DMS53 treated with DMSO at 0.1 percent for 48 hours (cell line): ENCODE results near the gene PKP4.

Experiments
- DNase-seq: peaks from one replicate; lab custom pipeline; 2025; ENCODE audit not compliant: unreplicated experiment; lab: John Stamatoyannopoulos, UW

The PKP4 gene

DNA sequence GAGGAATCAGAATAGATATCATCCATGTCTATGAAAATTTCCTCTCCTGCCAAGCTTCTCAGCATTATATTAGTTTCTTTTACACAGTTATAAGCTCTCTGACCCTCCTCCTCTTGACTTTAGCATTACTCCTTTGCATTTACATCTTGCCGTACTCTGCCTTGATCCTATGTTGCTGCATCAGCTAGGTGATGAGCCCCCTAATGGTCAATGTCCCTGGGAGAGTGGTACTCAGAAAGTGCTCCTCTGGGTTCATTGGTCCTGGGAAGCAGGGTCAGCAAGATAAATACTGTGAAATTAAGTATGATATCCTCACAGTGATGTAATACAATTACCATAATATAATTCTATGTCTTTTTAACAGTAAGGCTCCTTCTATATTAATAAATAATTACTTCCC lies 74.1 kb downstream of the PKP4 start:
- DNase-seq: no peak

DNA sequence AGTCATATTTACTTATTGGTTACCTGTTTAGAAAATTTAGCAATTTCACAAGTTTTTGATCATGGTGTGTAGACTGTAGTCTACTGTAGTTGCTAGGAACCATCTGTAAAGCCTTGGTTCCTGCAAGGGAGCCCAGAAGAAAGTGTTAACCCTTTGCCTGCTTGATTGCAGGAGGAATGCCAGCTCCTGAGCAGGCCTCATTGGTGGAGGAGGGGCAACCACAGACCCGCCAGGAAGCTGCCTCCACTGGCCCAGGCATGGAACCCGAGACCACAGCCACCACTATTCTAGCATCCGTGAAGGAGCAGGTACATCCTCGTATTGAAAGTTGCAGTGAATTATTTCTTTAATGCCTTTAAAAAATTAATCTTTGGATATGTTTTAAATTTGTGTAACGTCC lies 76.3 kb downstream of the PKP4 start:
- DNase-seq: no peak

DNA sequence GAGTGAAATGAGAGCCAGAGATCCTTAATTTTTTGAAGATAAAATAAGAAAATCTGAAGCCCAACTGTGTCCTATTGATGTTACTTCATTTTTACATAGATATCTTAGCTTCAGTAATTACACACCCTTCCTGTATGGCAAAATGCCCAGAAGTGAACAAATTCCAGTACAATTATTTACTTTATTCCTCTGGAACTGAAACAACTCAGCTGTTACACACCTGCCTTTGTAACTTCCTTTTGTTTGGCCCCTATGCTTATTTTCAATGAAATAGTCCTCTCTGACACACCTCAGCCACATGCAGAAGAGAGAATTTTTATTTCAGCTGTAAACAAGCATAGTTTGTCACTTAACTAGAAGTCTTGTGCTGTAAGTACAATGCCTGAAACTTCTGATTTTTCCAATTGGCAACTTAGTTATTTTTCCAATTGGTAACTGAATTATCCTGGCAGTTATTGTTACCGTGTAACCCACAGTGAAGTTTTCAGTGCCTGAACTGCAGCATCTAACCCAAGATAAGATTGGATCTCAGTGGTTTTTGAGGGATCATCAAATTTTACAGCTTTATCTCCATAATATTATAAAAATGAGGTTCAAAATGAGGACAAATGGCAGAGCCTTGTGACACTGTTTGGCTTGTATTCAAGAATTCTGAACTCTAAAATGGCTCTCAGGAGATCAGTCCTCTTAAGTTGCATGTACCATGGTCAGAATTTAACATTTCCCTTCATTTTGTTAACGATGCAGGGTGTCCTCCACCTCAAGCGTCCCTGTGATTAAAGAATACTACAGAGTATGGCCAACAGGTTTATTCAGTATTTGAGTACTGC lies 82.6 kb downstream of the PKP4 start:
- peak; percentile 92 for DNase-seq

DNA sequence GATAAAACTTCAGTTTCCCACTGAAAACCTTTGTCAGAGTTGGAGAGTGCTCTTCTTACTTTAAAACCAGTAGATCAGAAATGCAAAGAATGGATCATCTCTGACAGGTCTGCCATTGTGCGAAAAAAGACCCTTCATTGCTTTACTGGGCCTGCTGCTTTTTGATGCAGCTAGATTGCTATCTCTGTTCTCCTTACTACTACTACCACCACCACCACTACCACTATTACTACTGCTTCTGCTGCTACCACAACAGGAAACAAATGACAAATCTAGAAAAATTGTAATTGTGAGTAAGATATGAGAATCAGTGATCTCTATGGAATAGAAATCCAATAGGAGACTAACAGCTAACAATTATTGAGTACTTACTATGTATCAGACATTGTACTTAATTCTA lies 85.8 kb downstream of the PKP4 start:
- no peak for DNase-seq

DNA sequence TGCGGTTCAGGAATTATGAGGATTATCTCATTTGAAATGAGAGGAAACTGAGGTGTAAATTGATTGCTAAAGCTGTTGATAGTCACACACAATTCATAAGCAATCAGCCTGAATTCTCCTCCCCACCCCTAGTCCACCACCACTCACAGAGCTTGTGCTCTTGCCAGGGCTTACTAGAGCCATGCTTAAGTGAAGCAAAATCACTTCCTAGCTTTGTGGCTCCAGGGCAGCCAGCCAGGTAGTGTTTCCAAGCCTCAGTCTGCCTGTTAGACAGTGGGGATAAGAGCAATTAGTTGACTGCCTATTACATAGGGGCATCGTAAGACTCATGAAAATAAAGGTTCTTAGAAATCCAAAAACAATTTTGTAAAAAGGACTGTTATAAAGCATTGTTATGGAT lies 87.2 kb downstream of the PKP4 start:
- no peak for DNase-seq

DNA sequence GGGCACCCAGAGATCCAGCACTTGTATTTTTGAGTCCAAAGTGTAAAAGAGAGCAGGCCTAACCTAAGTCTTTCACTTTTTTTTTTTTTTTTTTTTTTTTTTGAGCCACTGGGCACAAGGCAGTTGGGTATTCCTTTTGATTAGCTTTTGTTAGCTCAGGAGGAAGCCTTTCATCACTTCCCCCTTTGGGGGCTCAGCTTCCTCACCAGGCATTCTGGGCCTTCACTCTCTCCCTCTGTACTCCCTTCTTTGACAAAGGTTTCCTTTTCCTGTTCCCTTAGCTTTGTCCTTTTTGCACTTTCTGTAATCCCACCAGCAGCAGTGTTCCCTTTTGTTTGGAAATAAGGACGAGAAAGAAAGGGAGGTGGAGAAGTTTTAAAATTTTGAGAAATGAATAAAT lies 88.2 kb downstream of the PKP4 start:
- no peak for DNase-seq

DNA sequence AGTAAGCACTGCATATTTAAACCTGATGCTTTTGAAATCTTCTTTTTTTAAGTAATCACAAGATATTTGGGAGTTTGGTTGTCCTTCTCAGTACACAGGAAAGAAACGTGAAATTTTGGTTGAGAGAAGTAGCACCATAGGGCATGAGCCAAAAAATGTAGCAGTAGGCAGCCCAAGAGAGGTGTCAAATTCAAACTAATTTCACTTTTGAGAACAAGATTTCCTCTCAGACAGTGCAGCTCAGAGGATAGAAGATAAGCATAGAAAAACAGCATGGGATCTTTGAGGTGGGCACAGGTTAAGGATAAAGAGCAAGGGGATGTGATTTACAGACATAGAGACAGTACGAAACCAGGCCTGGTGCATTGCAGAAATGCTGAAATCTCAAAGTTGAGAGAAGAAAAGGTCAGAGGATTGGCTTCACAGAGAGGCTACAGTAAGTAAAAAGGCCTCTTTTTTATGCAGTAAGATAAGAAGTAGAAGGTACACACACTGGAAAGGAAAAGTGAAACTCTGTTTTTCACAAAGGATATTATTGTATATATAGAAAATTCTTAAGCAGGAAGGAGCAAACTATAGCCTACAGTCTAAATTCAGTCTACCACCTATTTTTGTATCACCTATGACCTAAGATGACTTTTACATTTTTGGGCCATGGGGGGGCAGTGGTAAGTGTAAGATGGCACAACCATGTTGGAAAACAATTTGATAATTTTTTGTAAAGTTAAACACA lies 89.8 kb downstream of the PKP4 start:
- no peak for DNase-seq

DNA sequence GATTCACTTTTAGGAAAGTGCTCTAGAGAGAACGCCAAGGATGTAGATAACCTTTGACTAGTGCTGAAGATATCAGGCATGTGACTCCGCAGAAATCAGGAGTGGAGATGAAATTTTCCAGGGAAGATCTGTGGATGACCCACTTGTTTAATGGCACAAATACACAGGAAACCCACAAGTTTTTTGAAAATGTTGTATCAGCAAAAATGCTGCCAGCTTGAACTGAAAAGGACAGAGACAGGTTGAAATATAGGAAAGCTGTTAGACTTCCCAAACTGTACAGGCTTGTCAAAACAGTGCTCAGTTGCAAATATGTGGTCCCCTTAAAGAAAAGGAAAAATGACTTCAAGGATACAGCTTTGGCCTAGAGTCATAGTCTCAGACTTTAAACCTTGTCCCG lies 96.5 kb downstream of the PKP4 start:
- no peak for DNase-seq

DNA sequence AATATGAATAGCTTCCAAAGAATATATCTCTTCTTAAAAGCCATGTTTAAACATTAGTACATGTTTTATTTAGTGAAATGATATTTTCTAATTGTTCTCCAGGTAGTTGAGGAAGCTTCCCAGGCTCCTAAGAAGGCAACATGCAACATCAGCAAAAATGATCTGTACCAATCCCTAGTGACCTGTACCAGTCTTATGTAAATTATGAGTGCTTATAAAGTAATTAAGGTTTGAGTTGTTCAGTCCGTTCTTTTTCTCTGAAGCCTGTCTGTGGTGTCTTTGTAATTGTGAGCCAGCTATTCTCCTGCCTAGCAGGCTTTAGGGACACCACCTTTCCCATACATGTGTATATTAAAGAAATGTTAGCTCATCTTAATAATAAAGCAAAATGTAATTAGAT lies 98.2 kb downstream of the PKP4 start:
- DNase-seq: no peak

DNA sequence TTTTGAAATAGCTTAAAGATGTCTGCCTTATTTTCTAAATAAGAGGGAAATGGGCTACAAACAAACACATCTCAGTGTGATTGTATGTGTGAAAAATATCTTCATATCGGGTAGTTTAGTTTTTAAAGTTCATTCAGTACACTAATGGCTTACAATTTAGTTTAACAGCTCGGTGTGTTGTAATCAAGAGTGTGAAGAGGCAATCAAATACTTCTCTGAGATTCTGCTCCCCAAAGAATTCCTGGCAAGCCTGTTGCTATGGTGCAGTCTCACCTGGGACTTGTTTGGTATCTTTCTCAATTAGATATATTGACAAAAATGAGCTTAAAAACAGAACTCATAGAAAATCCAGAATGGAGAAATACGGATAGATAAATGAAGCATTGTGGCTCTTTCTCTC lies 99.4 kb downstream of the PKP4 start:
- no peak for DNase-seq

DNA sequence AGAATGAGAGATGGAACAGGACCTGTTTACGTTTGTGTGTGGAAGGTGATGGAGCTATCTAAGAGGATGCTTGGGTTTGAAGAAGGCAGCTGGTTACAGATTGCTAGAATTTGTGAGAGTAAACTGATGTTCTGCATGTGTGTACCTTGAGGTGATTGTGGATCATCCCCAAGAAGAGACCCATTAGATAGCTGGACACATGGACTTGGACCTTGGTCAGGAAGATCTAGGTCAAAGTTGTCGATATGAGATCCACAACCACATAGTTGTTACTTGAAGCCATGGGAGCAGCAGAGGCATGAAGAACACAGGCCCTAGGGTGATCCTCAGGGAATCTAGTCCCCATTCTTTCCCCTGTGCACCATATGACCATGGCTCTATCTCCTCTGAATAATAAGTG lies 101.0 kb downstream of the PKP4 start:
- DNase-seq: no peak

DNA sequence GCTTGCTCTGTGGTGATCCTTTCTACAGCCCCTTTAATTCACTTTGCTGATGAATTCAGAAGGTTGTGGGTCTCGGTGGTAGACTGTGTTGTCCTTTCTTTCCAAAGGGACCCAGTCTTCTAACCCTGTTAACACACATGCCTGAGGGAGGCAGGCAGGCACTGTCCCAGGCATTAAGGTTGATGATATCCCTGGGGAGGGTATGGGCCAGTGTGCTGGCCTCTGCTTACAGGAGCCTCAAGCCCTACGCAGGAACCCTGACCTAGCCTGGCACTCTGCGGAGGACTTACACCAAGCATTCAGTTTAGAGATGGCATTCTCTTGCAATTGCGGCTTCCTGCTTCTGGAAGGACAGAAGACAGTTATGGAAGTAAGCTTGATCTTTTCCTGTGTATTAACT lies 102.5 kb downstream of the PKP4 start:
- DNase-seq: no peak

DNA sequence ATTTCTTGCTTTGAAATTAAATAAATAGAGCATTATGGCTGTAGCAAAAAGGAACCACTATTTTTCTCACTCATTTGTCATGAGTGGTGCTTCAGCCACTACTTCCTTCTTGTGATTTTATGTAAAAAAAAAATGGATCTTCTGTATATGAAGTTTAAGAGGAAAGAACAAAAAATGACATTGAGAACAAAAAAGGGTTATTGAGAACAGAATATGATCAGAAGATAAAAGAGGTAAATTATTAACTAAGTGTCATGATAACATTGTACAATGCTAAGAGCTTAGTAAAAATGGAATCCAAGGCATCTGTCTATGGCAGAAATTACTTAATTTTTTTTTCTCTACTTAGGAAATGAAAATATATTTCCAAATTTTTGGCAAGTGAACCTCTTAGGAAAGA lies 103.5 kb downstream of the PKP4 start:
- DNase-seq: peak; percentile 57

DNA sequence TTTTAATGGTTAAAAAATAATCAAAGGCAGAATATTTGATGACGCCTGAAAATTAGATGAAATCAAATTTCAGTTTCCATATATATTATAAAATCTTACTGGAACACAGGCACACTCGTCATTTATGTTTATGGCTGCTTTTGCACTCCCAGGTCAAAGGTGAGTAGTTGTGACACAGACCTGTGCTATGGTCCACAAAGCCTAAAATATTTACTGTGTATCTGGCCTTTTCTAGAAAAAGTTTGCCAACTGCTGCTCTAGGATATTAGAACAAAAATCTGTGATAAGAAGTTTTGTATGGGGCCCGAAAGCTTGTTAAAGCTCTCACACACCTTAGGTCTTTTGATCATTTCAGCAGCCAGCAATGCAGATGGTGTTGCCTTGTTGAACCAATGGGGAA lies 104.3 kb downstream of the PKP4 start:
- DNase-seq: no peak

DNA sequence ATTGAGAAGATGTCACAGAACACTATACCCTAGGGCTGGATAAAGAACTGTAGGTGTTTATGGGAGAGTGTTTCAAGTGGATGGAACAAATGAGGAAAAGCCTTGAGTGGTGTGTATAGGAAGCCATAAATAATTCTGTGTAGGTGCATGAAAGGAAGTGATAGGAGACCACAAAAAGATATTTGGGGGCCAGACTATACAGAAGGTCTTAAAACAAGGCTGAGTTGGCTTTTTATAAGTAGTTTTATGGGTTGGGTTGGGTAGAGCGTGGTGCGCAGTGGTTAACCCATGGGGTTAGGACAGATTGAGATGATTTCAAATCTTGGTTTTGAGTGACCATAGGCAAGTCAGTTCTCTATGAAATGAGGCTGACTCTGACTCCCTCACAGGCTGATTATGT lies 110.5 kb downstream of the PKP4 start:
- no peak for DNase-seq

DNA sequence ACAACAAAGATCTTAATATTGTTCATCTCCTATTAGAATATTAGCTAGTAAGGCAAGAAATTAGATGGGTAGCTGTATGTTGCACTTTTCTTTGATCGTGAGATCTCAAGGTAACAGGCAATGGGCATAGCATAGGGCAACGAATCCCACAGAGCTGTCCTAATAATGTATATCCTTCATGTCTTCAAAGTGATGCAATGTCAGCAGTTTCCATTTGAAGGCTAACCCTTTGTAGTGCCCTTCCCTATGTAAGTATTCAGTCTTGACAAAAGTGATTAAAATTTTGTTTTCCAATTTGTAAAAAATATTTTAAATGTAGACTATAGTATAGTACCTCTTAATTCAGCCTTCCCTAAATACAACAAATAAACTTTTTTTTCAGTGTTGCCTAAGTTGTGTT lies 112.5 kb downstream of the PKP4 start:
- no peak for DNase-seq

DNA sequence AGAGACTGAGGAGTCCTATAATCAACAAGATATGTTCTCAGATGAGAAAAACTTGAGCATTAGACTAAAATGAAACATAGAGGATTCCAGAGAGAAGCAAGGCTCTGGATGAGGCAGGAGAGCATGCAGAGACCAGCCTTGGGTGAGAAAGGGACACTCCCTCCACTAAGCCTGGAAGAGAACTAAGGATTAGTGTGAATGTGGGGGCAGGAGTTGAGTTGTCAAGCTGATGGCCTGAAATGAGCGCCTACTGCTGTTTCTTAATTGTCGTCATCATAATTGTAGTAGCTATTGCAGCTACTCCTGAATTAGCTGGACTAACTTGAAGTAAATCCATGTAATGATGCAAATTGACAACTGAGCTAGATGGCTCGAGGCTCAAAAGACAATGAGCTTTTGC lies 114.1 kb downstream of the PKP4 start:
- no peak for DNase-seq

DNA sequence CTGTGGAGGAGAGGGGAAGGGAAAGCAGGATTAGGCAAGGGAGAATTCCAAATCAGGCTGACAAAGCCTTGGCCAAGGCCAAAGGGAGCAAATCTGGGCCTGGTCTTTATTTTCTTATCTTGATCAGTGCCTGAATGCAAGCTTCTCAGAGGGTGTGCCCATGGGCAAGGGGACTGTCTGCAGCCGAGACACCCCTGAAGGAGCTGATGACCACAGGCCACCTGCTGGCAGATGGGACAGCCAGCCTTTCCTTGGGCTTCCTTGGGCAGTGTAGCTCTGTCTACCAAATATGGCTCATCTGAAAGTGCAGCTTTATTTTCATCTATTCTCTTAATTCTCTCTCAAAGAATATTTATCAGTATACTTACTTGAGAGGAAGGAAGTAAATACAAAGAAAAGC lies 117.0 kb downstream of the PKP4 start:
- DNase-seq: no peak

DNA sequence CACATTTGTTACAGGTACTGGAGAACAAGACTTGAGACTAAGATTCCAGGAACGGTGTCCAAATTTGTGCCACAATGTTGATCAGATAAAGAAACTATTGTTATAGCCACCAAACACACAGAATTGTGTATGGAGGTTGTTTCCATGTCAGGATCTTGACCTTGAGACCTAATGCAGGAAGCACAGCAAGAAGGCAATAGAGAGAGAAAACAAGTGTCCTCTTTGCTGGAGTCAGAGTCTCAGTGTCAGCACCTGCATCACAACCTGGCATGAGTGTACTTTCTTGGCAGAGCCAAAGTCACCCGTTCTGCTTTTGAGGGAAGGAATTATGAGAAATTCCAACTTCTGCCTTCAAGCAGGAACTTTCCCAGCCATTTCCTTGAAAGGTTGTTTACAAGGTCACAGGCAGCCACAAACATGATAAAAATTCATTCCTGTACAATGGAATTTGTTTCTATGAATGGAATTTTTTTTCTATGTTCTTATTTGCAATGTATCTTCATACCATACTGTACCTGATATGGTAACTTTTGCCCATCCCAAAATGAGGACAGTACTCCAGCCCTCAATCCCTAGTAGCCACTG lies 118.4 kb downstream of the PKP4 start:
- DNase-seq: no peak

DNA sequence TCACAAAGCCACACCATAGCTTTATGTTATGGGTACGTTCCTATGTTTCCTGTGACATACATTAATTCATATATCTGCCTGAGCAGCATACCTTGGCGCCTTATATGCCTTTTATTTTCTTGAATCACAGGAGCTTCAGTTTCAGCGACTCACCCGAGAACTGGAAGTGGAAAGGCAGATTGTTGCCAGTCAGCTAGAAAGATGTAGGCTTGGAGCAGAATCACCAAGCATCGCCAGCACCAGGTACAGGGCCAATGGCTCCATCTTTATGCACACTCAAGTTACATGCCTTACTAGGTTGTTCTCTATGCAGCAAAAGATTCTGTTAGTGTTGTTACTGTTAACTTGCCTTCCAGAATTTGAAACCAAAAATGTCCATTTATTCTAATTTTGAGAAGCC lies 120.4 kb downstream of the PKP4 start:
- DNase-seq: no peak

DNA sequence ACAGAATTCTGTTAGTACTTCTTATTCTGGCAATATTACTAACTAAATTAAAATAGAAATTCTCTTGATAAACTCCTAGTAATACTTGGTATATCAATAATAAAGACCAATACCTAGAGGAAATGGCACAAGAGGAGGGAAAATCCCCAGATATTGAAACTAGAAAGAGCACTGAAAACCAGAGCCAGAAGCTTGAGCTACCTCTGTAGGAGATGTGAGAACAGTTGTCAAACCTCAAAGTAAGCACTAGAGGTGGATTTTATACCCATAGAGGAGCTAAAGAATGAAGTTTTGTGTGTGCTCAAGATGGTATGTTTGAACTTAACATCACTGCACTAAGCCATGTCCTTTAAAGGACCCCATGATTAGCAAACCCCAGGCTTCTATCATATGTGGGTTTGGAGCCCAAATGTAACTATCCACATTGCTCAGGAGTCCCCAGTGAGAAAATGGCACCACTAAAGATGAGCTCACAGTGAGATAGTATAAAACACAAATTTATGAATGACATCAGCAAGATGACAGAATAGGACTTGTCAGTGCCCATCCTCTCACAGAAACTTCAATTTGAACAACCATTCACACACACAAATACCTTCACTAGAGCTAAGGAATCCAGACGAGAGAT lies 122.1 kb downstream of the PKP4 start:
- no peak for DNase-seq

DNA sequence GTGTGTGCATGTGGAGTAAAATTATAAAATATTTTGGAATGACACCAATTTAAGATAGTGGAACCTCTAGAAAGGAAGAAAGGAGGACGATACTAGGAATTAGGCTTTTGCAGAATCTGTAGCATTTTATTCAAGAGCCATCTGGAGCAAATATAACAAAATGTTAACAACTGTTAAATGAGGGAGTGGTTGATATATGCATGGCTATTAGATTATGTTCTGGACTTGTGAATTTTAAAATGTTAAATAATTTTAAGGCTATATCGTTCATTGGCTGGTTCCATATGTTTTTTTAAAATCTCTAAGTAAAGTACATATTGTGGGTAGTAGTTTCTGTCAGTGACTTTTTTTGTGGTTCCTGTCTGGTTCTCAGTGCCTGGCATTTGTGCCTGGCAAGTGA lies 123.2 kb downstream of the PKP4 start:
- no peak for DNase-seq
